Mononuclear cell (primary cell): Measurements from ENCODE around the gene PMAIP1. TPM values are rescaled to one million over a fixed set of nuclear protein-coding genes. Genes with fewer than 3 reads are reported as not detected.

Source experiments
- H3K27me3 ChIP-seq: 2 replicates; pipeline ENCODE4 v1.6.0; 2011; ENCODE audit warnings: low read length, control low read depth; ENCODE audit not compliant: insufficient read depth
- H3K4me1 ChIP-seq: 2 replicates; pipeline ENCODE4 v1.5.1; 2011; ENCODE audit warnings: mild to moderate bottlenecking, low read length, control low read depth; ENCODE audit not compliant: insufficient read depth
- H3K4me3 ChIP-seq: 2 replicates; pipeline ENCODE4 v1.5.1; 2011; ENCODE audit warnings: mild to moderate bottlenecking, low read length, moderate library complexity
- H3K9me3 ChIP-seq: 2 replicates; pipeline ENCODE4 v1.5.1; 2011; ENCODE audit warnings: low read depth, mild to moderate bottlenecking, control low read depth, low read length
- total RNA-seq: library from RNA; depleted of rRNA; stranded (reverse); fragments of >200 nt; gene quantifications from one replicate; pipeline ENCODE4 v1.2.3, GENCODE V29; 2012

The PMAIP1 gene
- total RNA-seq, 1 donor: 95.0 TPM

DNA sequence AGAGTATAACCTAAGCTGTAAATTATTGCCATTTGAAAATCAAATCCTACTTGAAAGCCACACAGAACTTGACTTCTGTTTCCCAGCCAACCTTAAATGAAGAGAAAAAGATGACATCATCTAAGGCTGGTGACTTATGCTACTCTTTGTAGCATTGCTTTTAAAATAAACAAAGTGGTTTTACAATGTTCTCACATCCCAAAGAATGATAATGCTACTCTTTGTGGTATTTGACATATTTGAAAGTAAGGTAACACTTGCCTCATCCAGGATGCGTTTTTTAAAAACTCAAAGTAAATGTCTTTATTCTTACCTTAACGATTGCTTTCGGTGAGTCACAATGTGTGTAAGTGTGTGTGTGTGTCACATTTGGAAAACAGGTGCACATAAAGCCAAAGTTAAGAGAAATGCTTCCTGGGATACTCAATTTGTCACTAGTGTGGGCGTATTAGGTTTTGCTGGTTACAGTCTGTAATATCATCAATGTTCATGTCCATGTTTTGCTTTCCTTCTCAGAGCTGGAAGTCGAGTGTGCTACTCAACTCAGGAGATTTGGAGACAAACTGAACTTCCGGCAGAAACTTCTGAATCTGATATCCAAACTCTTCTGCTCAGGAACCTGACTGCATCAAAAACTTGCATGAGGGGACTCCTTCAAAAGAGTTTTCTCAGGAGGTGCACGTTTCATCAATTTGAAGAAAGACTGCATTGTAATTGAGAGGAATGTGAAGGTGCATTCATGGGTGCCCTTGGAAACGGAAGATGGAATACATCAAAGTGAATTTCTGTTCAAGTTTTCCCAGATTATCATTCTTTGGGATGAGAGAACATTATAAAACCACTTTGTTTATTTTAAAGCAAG lies 2.6 kb downstream of the PMAIP1 start:
- no peak overlapping the region for H3K4me3 ChIP-seq
- H3K4me1 ChIP-seq: peaks cover 64% of the 10 kb centered on the region
- H3K9me3 ChIP-seq: no peaks in the 10 kb centered on the region
- no peaks in the 10 kb centered on the region for H3K27me3 ChIP-seq

- Histone ChIP-seq H3K9me3 (no peaks in the 10 kb centered on the region), H3K4me1 (peaks cover 71% of the 10 kb centered on the region), H3K4me3 (no peak overlapping the region), H3K27me3 (no peaks in the 10 kb centered on the region)
These were observed 3.3 kb downstream of the PMAIP1 start for GRCh38 chr18:59902993-59903610.

DNA sequence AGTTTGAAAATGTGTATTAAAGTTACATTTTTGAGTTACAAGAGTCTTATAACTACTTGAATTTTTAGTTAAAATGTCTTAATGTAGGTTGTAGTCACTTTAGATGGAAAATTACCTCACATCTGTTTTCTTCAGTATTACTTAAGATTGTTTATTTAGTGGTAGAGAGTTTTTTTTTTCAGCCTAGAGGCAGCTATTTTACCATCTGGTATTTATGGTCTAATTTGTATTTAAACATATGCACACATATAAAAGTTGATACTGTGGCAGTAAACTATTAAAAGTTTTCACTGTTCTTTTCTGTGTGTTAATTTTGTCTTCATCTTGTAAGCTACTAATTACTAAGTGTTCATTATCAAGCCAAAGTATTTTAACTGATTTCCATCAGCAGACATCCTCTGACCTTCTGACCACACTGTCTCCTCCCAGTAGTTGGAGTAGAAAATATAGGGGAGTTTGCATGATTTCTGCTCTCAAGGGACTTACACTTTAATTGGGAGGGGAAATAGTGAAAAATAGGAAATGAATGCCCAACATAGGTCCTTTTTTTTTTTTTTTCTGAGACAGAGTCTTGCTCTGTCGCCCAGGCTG lies 4.3 kb downstream of the PMAIP1 start:
- no peak overlapping the region for H3K4me3 ChIP-seq
- no peaks in the 10 kb centered on the region for H3K27me3 ChIP-seq
- peaks cover 70% of the 10 kb centered on the region for H3K4me1 ChIP-seq
- no peaks in the 10 kb centered on the region for H3K9me3 ChIP-seq

GRCh38 chr18:59905686-59906091 lies 5.9 kb downstream of the PMAIP1 start:
- Histone ChIP-seq H3K27me3 (no peaks in the 10 kb centered on the region), H3K4me1 (peaks cover 69% of the 10 kb centered on the region), H3K4me3 (no peak overlapping the region), H3K9me3 (no peaks in the 10 kb centered on the region)

GRCh38 chr18:59906203-59906602 lies 6.4 kb downstream of the PMAIP1 start:
- Histone ChIP-seq H3K27me3 (no peaks in the 10 kb centered on the region), H3K4me1 (peaks cover 70% of the 10 kb centered on the region), H3K4me3 (no peak overlapping the region), H3K9me3 (no peaks in the 10 kb centered on the region)

GRCh38 chr18:59907172-59907571 lies 7.4 kb downstream of the PMAIP1 start:
- Histone ChIP-seq H3K9me3 (no peaks in the 10 kb centered on the region), H3K4me1 (peaks cover 74% of the 10 kb centered on the region), H3K4me3 (no peak overlapping the region), H3K27me3 (no peaks in the 10 kb centered on the region)

GRCh38 chr18:59907660-59908059 lies 7.9 kb downstream of the PMAIP1 start:
- Histone ChIP-seq H3K4me1 (peaks cover 72% of the 10 kb centered on the region), H3K4me3 (no peak overlapping the region), H3K27me3 (no peaks in the 10 kb centered on the region), H3K9me3 (no peaks in the 10 kb centered on the region)

DNA sequence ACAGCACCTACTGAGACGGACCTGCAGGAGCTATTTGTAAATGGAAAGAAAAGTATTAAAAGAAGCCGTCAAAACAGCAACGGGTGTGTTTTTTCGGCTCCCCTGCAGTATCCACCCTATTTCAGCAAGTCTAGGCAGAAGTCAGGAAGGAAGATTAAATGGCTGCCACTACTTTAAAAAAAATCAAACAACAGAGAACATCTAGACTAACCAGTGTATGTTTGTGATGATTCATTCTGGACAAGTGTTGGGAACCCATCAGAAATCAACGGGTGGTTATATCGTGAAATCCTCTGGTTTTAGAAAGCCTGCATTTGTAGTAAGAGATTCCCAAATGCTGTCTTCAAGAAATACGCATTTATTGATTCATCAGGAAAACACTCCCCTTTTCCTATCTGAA lies 9.0 kb downstream of the PMAIP1 start:
- H3K4me3 ChIP-seq: no peak overlapping the region
- H3K4me1 ChIP-seq: peaks cover 72% of the 10 kb centered on the region
- no peaks in the 10 kb centered on the region for H3K27me3 ChIP-seq
- no peaks in the 10 kb centered on the region for H3K9me3 ChIP-seq

DNA sequence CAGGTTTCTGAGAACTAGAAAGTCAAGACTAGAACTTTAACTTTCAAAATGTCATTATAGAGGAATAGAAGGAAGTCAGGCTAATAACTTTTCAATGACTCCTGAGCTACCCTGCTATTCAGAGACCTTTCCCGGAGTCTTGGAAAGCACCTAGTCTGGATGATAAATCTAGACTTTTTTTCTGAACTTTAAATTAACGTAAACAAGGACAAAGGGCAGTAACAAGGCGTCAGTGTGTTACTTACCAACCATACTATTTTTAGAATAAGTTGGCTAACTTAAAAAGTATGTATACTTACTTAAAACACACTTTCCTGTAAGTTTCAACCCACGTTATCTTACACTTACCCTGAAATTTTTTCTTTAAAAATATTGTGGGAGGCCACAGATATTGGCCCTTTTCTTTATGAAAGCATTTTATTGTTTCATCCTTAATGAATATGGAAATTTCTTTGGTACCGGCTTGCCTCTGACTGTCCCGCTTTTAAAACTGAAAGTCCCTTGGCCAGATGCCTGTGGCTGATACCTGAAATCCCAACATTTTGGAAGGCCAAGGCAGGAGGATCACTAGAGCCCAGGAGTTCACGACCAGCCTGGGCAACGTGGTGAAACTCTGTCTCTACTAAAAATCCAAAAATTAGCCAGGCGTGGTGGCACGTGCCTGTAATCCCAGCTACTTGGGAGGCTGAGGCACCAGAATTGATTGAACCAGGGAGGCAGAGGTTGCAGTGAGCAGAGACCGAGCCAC lies 9.7 kb downstream of the PMAIP1 start:
- H3K9me3 ChIP-seq: no peaks in the 10 kb centered on the region
- no peak overlapping the region for H3K4me3 ChIP-seq
- no peaks in the 10 kb centered on the region for H3K27me3 ChIP-seq
- peaks cover 68% of the 10 kb centered on the region for H3K4me1 ChIP-seq

DNA sequence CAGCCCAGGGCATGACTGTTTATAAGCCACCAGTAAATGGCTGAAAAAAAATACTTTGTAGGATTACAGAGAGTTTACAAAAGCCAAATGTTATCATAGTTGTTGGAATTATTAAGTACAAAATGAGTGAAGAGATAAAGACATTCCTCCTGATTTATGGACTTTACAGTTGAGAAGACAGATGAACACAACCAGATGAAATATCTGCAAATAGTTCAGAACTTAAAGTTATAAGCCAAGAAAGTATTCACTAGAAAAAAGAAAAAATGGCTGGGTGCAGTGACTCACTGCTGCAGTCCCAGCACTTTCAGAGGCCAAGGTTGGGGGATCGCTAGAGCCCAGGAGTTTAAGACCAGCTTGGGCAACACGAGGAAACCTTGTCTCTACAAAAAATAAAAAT lies 11.2 kb downstream of the PMAIP1 start:
- Histone ChIP-seq H3K27me3 (no peaks in the 10 kb centered on the region), H3K4me1 (peaks cover 53% of the 10 kb centered on the region), H3K9me3 (no peaks in the 10 kb centered on the region), H3K4me3 (no peak overlapping the region)

DNA sequence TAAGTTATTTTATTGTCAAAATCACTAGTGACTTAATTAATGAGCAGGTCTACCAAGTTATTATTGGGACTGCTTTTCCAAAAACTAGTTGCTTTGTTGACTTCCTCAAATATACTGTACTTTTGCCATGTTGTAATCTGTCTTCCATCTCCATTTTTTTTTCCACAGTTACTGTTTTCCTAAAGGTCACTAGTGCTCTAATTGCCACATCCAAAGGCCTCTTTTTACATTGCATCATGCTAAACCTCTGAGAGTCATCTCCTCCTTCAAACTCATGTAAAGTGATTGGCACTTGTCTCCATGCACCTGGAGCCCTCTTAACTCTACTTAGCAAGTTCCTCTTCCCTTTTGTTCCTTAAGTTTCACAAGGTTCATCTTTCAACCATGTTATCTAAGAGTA lies 11.8 kb downstream of the PMAIP1 start:
- Histone ChIP-seq H3K27me3 (no peaks in the 10 kb centered on the region), H3K4me3 (no peak overlapping the region), H3K9me3 (no peaks in the 10 kb centered on the region), H3K4me1 (peaks cover 48% of the 10 kb centered on the region)

GRCh38 chr18:59912007-59912550 lies 12.3 kb downstream of the PMAIP1 start:
- H3K9me3 ChIP-seq: no peaks in the 10 kb centered on the region
- no peak overlapping the region for H3K4me3 ChIP-seq
- H3K4me1 ChIP-seq: peaks cover 48% of the 10 kb centered on the region
- no peaks in the 10 kb centered on the region for H3K27me3 ChIP-seq

DNA sequence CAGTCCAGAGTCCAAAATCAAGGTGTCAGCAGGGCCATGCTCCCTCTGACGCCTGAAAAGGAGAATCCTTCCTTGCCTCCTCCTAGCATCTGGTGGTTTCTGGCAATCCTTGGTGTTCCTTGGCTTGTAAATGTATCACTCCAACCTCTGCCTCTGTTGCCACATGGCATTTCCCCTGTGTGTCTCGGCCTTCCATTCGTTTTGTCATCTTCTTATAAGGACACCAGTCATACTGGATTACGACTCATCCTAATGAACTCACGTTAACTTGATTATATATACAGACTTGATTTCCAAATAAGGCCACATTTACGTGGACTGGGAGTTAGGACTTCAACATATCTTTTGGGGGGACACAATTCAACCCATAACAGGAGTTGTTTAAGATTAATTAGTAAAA lies 15.8 kb downstream of the PMAIP1 start:
- H3K9me3 ChIP-seq: no peaks in the 10 kb centered on the region
- H3K4me1 ChIP-seq: peaks cover 53% of the 10 kb centered on the region
- H3K27me3 ChIP-seq: no peaks in the 10 kb centered on the region
- H3K4me3 ChIP-seq: no peak overlapping the region

GRCh38 chr18:59916746-59917145 lies 16.9 kb downstream of the PMAIP1 start:
- Histone ChIP-seq H3K4me3 (no peak overlapping the region), H3K4me1 (peaks cover 53% of the 10 kb centered on the region), H3K27me3 (no peaks in the 10 kb centered on the region), H3K9me3 (no peaks in the 10 kb centered on the region)

DNA sequence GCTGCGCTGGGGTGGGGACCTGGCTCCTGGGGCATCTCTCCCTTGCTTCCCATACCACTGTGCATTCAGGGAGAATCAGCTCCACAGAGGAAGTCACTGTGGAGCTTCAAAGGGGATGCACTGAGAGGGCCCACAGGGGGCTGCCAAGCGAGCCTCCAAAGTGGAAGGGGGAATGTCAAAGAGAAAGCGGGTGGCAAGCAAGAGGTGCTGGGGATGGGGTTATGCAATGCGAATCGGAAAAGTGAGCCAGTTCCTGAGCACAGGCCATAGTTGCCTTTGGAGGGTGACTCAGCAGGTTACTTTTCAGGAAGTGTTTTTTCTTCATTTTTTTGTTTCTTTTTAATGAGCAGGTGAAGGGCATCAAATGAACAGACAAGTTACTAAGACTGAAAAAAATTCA lies 17.6 kb downstream of the PMAIP1 start:
- no peaks in the 10 kb centered on the region for H3K27me3 ChIP-seq
- H3K9me3 ChIP-seq: no peaks in the 10 kb centered on the region
- no peak overlapping the region for H3K4me3 ChIP-seq
- H3K4me1 ChIP-seq: peaks cover 53% of the 10 kb centered on the region
